ENCODE data around the gene SPEM2. TPM values are rescaled to one million over a fixed set of nuclear protein-coding genes. Genes with fewer than 3 reads are reported as not detected.

SPEM2 gene
- total RNA-seq, 1 experiment from 2014 or later: not detected

DNA sequence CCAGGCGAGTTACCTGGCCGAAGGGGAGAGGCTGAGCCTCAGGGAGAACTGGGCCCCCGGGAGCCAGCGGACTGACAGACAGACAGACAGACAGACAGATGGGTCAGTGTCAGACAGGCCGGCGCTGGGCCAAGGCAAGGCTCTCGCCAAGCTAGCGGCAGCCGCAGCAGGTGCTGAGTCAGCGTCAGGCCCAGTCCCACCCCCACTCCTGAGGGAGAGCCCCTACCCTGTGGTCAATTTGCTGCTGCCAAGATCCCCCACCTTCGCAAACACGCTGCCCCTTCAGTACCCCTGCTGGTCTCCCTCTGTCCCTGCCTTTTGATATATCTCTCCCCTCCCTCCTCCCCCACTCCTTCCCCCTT, 15.4 kb downstream of the SPEM2 start:
- Histone ChIP-seq H2AFZ (ENCODE audit: low read length) (no peak overlapping the region), H4K5ac (ENCODE audit: insufficient read length, low read depth, low read length) (no peak overlapping the region), H3K79me2 (ENCODE audit: insufficient read depth, low read length) (no peaks in the 10 kb centered on the region), H3K56ac (ENCODE audit: insufficient read length, low read depth, low read length) (no peak overlapping the region), H2BK15ac (ENCODE audit: low read depth, low read length) (no peak overlapping the region), H3K9ac (ENCODE audit: extremely low read depth, insufficient read length, low read length) (no peak overlapping the region), H4K20me1 (ENCODE audit: control insufficient read depth, insufficient read depth, insufficient read length) (no peaks in the 10 kb centered on the region), H3K79me1 (ENCODE audit: insufficient read depth, low read depth, low read length, poor library complexity, severe bottlenecking) (no peaks in the 10 kb centered on the region), H4K91ac (ENCODE audit: insufficient read length, low read depth, low read length) (no peak overlapping the region), H3K18ac (ENCODE audit: insufficient read length, low read depth, low read length) (no peak overlapping the region), H3K27ac (ENCODE audit: insufficient read length, low read depth, low read length) (no peak overlapping the region), H3K23ac (ENCODE audit: insufficient read length, low read depth, low read length) (no peak overlapping the region), H2BK5ac (ENCODE audit: insufficient read length, low read length) (no peak overlapping the region), H3K14ac (ENCODE audit: insufficient read depth, low read length) (no peak overlapping the region; the same call in 1 of the 2 replicates), H2BK12ac (ENCODE audit: insufficient read length, low read depth, low read length) (no peak overlapping the region), H3K9me3 (ENCODE audit: control insufficient read depth, low read depth, low read length) (no peaks in the 10 kb centered on the region), H3T11ph (ENCODE audit: low read length) (no peak overlapping the region), H4K8ac (replicated peaks; ENCODE audit: insufficient read length, low read depth, low read length) (no peak overlapping the region), H3K23me2 (ENCODE audit: insufficient read length, low read depth, low read length, poor library complexity, severe bottlenecking) (peaks cover 32% of the 10 kb centered on the region), H3K4me2 (ENCODE audit: insufficient read depth, insufficient read length, low read length) (peak overlapping the region; percentile 60), H3K4me1 (ENCODE audit: insufficient read depth, low read length) (no peaks in the 10 kb centered on the region; the same call in 1 of the 2 replicates), H2BK20ac (ENCODE audit: low read depth, low read length, poor library complexity, severe bottlenecking) (no peak overlapping the region), H3K27me3 (ENCODE audit: insufficient read depth, low read length) (peaks cover 7% of the 10 kb centered on the region), H2BK120ac (ENCODE audit: low read depth, low read length, poor library complexity, severe bottlenecking) (no peak overlapping the region), H2AK5ac (ENCODE audit: insufficient read length, low read length) (no peak overlapping the region), H3K4ac (ENCODE audit: low read depth, low read length) (no peak overlapping the region)
- H3K27ac Mint-ChIP-seq: peak overlapping the region; percentile 67 to 99 (median 97); a peak in 6 of 7 replicates
- WGBS (ENCODE audit: extremely low coverage, insufficient read length, low lambda C conversion rate): no CpG with 5 or more reads among the region's 12 CpGs
- TF ChIP-seq, protein P1, sequence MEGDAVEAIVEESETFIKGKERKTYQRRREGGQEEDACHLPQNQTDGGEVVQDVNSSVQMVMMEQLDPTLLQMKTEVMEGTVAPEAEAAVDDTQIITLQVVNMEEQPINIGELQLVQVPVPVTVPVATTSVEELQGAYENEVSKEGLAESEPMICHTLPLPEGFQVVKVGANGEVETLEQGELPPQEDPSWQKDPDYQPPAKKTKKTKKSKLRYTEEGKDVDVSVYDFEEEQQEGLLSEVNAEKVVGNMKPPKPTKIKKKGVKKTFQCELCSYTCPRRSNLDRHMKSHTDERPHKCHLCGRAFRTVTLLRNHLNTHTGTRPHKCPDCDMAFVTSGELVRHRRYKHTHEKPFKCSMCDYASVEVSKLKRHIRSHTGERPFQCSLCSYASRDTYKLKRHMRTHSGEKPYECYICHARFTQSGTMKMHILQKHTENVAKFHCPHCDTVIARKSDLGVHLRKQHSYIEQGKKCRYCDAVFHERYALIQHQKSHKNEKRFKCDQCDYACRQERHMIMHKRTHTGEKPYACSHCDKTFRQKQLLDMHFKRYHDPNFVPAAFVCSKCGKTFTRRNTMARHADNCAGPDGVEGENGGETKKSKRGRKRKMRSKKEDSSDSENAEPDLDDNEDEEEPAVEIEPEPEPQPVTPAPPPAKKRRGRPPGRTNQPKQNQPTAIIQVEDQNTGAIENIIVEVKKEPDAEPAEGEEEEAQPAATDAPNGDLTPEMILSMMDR (conservative IDR thresholded peaks at IDR 0.05): peak; percentile 23; the same call in 1 of the 3 replicates
- H3K4me1 Mint-ChIP-seq: peaks cover 41 to 49% of the 10 kb centered on the region in 2 experiments
- H3K36me3 Mint-ChIP-seq (ENCODE audit: insufficient read depth in 1 of 3, low read depth in 3 of 3): peaks cover 0 to 13% (median 2%) of the 10 kb centered on the region in 3 experiments; a peak in 3 of 7 replicates
- peak overlapping the region; percentile 93 to 98 for H3K4me3 Mint-ChIP-seq
- H3K27me3 Mint-ChIP-seq (ENCODE audit: low read depth): peaks cover 32% of the 10 kb centered on the region
- DNase-seq: peak; percentile 79
- no peaks in the 10 kb centered on the region; a peak in 1 of 5 replicates for H3K9me3 Mint-ChIP-seq
